Thyroid gland (tissue), 4 donors: ENCODE measurements around the gene ZWINT. TPM values are rescaled to one million over a fixed set of nuclear protein-coding genes. Genes with fewer than 3 reads are reported as not detected.

Experiments used
- DNase-seq, 2 donors: peaks; one replicate each; pipeline ENCODE4 v3.0.0-alpha.2; 2019
- H3K27ac ChIP-seq, 3 donors: fragments of 200-600 bp; sonication (generic); 1 replicate in 2 of 3; 2 replicates in 1 of 3; pipeline ENCODE4 v1.5.1; 2016 to 2019; ENCODE audit warnings: mild to moderate bottlenecking in 1 of 3, moderate library complexity in 1 of 3
- H3K27me3 ChIP-seq: fragments of 200-600 bp; sonication (generic); one replicate; pipeline ENCODE4 v1.5.1; 2019
- H3K36me3 ChIP-seq, 2 donors: fragments of 200-600 bp; sonication (generic); one replicate each; pipeline ENCODE4 v1.5.1; 2016 to 2019
- H3K4me1 ChIP-seq, 2 donors: fragments of 200-600 bp; sonication (generic); one replicate each; pipeline ENCODE4 v1.5.1; 2017 to 2019
- H3K4me3 ChIP-seq, 3 donors: fragments of 200-600 bp; sonication (generic); replicated peaks in 1 of 3; 1 replicate in 2 of 3; 2 replicates in 1 of 3; pipeline ENCODE4 v1.5.1; 2016; ENCODE audit warnings: mild to moderate bottlenecking in 1 of 3
- H3K9me3 ChIP-seq: fragments of 200-600 bp; sonication (generic); one replicate; pipeline ENCODE4 v1.5.1; 2017
- POLR2A ChIP-seq, 2 donors: fragments of 450-650 bp; IDR thresholded peaks; one replicate each; pipeline ENCODE4 v1.6.1; 2017; ENCODE audit warnings: antibody characterized with exemption in 2 of 2, mild to moderate bottlenecking in 2 of 2, moderate library complexity in 1 of 2
- WGBS, 2 donors: methylation state at CpG; one replicate each; pipeline ENCODE4 v1.1.5; 2017; 5-methylcytosine and 5-hydroxymethylcytosine counted together
- intact Hi-C: fragments of 100-400 bp; cut with DNase I; formaldehyde crosslinking; loops from one replicate; pipeline ENCODE4 v1.15.1; 2023
- total RNA-seq, 4 donors: library from RNA; depleted of rRNA; stranded (reverse); fragments of >200 nt; gene quantifications; one replicate each; pipeline ENCODE4 v1.2.3, GENCODE V29; 2016
- TF ChIP-seq, protein P1 (sequence below), 6 experiments: fragments of 200-600 bp in 3 of 6; fragments of 450-650 bp in 3 of 6; sonication (generic) in 3 of 6; IDR thresholded peaks; one replicate each; pipeline ENCODE4 v1.5.1; 2016 to 2019; ENCODE audit warnings: antibody characterized with exemption in 6 of 6, mild to moderate bottlenecking in 2 of 6, inconsistent platforms in 1 of 6, moderate library complexity in 1 of 6

ZWINT gene
- total RNA-seq, 4 donors from 2014 or later, result 1.0 to 4.0 (median 3.7) TPM

DNA sequence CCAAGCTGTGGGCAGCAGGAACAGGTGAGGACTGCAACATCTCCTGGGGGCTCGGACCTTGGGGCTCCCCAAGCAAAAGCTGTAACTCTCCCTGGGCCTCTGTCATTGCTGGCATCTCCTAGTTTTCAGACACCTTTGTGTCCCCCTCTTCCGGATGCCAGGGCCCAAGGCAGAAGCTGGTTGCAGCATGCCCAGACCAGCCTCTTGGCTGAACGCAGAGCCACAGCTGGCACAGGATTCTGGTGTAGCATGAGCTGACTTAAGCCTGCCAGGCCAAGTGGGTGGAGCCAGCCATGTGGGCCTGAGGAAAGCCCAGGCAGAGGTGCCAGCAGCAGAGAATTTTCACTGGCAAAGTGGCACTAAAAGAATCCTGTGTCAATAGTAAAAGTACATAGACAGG, 43.5 kb downstream of the ZWINT start:
- no peak for TF ChIP-seq POLR2A (IDR thresholded peaks at IDR 0.05)
- TF ChIP-seq, protein P1, sequence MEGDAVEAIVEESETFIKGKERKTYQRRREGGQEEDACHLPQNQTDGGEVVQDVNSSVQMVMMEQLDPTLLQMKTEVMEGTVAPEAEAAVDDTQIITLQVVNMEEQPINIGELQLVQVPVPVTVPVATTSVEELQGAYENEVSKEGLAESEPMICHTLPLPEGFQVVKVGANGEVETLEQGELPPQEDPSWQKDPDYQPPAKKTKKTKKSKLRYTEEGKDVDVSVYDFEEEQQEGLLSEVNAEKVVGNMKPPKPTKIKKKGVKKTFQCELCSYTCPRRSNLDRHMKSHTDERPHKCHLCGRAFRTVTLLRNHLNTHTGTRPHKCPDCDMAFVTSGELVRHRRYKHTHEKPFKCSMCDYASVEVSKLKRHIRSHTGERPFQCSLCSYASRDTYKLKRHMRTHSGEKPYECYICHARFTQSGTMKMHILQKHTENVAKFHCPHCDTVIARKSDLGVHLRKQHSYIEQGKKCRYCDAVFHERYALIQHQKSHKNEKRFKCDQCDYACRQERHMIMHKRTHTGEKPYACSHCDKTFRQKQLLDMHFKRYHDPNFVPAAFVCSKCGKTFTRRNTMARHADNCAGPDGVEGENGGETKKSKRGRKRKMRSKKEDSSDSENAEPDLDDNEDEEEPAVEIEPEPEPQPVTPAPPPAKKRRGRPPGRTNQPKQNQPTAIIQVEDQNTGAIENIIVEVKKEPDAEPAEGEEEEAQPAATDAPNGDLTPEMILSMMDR (IDR thresholded peaks at IDR 0.05), result no peak
- DNase-seq, result no peak
- intact Hi-C loops, result no loop called here

GRCh38 chr10:56316603-56317002, 44.5 kb downstream of the ZWINT start:
- no peaks in the 10 kb centered on the region for H3K4me1 ChIP-seq
- H3K4me3 ChIP-seq, result no peak overlapping the region
- no peak overlapping the region for H3K27ac ChIP-seq
- no peak for DNase-seq
- H3K9me3 ChIP-seq, result no peaks in the 10 kb centered on the region
- no peaks in the 10 kb centered on the region for H3K27me3 ChIP-seq
- no peaks in the 10 kb centered on the region for H3K36me3 ChIP-seq
- TF ChIP-seq POLR2A (IDR thresholded peaks at IDR 0.05), result no peak
- intact Hi-C loops, result no loop called here

More for the DNA sequence above, 43.5 kb downstream of the ZWINT start:
- no peak overlapping the region for H3K27ac ChIP-seq
- WGBS, 2 donors, result 68 to 85% methylated on average over 3 of the region's 3 CpGs
- no peaks in the 10 kb centered on the region for H3K36me3 ChIP-seq
- H3K4me1 ChIP-seq, result no peaks in the 10 kb centered on the region
- H3K27me3 ChIP-seq, result no peaks in the 10 kb centered on the region
- no peak overlapping the region for H3K4me3 ChIP-seq
- no peaks in the 10 kb centered on the region for H3K9me3 ChIP-seq
